Activated CD4-positive, CD25-positive, alpha-beta regulatory T cell treated with anti-CD3 and anti-CD28 coated beads, Interleukin-2, amount 50 U/mL, for 16 hours (primary cell): Measurements from ENCODE around the gene IGLL5.

Experiments used
- DNase-seq: peaks from one replicate; pipeline ENCODE4 v3.0.0-alpha.2; 2020; ENCODE audit warnings: low read depth, low spot score

The IGLL5 gene

GRCh38 chr22:22927196-22927887 is 39.7 kb downstream of the IGLL5 start:
- no peak for DNase-seq

DNA sequence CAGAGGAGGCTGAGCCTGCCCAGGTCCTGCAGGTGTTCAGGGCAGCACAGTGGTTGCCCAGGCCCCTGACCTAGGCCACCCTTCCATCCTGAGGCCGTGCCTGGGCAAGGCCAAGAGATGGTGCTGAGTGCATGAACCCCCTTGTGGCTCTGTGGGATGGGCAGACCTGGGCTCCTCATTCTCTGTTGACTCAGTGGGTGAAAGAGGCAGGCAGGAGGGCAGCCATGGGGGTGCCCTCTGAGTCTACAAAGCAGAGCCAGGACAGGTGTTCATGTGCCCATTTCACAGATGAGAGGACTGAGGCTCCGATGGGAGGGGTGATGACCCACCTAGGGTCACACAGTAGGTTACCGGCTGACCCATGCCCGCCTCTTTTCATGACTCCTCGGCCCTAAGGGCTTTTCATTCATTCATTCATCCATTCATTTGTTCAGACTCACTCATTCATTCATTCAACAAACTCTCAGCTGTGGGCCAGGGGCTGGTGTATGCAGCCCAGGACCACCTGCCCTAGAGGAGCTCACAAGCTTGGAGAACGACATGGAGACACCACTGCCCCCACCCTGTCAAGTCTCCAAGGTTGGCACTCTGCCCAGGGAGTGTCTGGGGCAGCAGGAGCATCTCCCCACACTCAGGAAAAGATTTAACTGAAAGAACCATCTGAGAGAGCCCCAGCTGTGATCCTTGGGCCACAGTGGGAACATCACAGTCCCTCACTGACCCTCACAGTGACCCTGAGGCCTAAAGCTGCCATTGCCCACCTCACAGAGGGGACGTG is 40.5 kb downstream of the IGLL5 start:
- DNase-seq, result no peak

GRCh38 chr22:22928666-22929380 is 41.2 kb downstream of the IGLL5 start:
- no peak for DNase-seq

DNA sequence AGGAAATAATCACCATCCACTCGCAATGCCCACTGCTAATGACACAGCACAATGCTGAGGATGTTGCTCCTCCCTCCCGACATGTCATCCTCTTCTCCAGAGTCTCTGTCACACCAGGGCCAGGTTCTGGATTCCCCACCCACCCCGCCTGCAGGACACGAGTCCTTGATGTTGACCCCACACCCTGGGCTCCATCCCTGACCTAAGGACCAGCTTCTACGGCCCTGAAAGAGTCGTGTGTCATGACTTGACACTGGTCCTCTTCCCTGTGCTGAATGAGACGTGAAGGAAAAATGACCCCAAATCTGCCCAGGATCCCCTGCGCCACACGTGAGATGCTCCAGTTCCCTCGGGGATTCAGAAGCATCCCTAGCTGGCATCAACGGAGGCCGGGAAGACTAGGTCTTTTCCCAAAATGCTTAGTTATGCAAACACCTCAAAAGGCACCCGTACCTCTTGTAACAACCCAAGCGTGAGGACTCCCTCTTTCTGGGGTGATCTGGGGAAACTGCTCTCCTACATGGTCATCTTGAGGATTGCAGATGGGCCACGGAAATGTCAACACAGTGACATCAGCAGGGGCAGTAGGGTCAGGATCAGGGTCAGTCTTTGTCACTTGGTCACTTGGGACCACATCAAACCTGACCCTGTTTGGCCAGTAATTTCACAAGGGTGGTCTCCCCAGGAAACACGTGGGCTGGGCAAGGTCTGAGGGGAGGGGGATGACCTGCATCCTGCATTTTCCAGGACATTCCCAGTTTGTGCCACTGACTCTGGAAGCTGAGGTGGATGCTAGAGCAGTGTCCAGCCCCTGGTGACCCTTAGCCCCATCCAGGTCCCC is 42.0 kb downstream of the IGLL5 start:
- no peak for DNase-seq

GRCh38 chr22:22930222-22930497 is 42.5 kb downstream of the IGLL5 start:
- no peak for DNase-seq

DNA sequence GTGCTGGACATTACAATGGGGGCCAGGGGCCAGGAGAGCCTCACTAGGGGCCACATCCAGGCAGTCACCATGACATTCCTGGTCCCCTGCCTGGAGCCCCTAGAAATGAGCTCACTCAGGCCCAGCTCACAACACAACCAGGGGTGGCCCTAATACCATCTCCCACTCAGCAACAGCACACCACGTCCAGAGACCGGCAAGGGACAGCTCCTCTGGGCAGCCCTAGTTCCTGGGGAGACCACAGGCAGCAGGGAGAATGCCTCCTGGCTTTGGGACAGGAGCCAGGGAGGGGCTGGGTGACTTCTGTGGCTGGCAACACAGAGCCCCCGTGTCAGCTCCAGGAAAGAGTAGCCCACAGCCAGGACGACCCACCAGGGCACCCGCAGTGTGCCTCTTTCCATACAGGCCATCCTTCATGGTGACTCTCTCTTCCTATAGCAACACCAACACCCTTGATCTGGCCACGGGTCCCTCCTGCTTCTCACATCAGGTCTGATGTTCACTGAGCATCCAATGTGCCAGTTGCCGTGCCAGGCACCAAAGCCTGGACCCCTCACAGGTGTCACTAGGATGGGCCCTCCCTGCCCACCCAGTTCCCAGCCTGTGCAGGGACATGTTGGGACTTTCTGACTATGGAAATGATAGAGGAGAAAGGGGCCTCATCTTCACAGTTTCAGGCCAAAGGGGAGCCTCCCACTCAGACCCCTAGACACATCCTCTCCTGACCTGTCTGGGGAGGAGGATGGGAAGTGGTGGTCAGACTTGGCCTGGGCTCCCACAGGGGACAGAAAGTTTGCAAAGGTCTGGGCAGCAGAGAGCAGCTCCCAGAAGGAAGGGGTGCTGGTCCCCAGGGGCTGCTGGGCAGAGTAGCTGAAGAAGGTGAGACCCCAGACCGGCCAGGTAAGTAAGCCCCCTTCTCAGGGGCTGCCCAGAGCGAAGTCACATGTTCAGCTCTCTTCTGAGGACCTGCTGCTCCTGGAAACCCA is 43.2 kb downstream of the IGLL5 start:
- DNase-seq, result no peak

- DNase-seq, result no peak
Observed at GRCh38 chr22:22931557-22932270, 44.1 kb downstream of the IGLL5 start.

GRCh38 chr22:22932512-22932941 is 44.9 kb downstream of the IGLL5 start:
- no peak for DNase-seq

DNA sequence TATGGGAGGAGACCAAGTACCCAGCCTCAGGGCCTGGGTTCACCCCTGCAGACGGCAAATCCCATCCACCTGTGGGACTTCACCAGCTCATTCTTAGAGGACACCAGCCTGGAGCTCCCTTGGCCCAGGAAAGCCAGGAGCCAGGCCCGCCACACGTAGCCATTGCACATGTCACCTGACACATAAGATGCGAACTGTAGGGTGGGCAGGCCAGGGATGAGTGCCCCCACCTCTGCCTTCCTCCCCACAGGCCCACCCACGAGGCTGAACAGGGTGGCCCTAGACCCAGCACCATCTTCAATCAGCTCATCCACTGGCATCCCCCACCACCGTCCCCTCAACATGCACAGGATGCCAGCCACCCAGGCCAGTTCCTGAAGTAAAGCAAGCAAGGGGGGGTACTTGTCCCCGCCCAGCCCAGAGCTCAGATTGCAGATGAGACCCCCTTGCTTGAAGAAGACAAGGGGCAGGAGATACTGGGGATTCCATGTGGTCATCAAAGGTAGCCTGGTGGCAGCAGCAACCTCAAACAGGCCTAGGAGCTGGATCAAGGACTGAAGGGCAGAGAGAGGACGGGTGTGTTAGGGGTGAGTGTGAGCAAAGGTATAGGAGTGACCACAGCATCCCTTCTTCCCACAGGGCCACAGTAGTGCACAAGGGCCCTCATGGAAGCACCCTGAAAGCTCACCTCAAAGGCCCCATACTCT is 45.6 kb downstream of the IGLL5 start:
- DNase-seq, result no peak

- DNase-seq, result no peak
Observed at GRCh38 chr22:22933807-22934542, 46.4 kb downstream of the IGLL5 start.

GRCh38 chr22:22934543-22935055 is 47.0 kb downstream of the IGLL5 start:
- DNase-seq, result no peak

DNA sequence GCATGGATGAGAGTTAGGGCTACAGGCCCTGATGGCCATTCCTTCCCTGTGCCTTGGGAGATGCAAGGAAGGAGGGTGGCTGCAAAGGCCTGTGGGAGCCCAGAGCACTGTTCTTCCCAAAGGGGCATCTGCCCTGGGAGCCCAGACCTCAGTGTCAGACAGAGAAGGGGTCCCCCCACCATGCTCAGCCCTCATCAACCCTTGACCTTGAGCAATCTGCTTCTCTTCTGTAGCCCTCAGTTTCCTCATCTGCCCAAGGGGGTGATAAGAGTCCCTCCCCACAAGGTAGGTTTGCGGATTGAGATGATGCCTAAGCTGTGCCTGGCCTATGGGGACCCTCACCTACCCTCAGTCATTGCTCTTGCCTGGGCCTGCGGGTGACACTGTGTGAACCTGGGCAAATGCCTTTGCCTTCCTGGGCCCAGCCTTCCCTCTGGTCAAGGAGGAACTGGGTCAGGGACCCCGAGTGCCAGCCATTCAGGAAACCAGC is 47.5 kb downstream of the IGLL5 start:
- DNase-seq, result no peak

DNA sequence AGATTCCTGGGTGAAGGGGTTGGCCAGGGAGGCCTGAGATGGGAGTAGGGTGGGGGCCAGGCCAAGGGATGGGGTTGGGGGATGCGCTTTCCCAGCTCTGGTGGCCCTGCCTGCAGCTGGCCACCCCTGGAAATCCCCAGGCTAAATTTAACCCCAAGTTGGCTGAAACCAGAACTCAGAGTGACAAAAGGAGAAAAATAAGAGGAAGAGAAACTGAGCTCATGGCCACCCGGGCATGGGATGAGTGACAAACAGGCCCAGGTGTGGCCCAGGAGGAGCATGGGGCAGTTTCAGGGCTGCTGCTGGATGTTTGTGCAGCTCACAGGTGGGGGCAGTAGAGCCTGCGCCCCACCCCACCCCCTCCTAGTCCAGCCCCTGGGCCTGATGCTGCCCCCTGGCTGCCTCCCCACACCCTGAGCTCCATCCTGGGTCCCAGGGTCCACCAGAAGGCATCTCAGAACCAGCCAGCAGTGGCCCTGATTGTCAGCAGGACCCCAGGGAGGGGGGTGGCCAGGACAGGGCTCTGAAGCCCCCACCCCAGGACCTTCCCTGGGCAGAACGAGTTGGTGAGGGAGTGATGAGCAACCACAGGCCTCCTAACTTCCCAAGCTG is 48.0 kb downstream of the IGLL5 start:
- no peak for DNase-seq

DNA sequence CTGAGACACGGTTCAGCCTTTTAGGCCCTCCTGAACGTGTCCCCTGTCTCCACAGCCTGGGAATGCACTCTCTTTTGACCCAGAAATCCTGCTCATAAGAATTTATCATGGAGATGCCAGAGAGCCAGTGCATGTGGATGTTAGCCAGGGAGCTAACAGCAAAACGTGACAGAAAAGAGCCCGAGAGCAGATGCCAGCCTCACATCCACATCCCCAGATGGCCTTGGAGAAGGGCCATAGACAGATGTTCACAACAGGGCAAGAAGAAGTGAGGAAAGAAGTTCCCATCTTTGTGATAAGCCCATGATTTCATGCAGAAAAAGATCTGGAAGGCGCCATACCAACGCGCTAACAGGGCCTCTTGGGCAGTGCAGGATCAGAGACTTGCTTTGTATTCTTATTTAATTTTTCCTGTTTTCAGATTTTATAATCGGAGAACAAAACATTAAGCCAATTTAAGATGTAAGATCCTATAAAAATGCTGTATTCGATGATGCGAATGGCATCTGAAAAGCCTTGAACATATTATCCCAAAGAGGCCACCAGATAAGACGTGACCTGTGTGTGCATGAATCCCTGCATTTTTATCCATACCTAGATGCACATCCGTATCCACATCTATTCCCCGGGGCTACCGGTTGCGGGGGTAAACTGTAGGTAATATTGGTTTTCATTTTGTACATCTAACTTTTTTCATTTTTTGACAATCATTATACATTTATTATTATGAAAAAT is 48.7 kb downstream of the IGLL5 start:
- DNase-seq, result no peak

DNA sequence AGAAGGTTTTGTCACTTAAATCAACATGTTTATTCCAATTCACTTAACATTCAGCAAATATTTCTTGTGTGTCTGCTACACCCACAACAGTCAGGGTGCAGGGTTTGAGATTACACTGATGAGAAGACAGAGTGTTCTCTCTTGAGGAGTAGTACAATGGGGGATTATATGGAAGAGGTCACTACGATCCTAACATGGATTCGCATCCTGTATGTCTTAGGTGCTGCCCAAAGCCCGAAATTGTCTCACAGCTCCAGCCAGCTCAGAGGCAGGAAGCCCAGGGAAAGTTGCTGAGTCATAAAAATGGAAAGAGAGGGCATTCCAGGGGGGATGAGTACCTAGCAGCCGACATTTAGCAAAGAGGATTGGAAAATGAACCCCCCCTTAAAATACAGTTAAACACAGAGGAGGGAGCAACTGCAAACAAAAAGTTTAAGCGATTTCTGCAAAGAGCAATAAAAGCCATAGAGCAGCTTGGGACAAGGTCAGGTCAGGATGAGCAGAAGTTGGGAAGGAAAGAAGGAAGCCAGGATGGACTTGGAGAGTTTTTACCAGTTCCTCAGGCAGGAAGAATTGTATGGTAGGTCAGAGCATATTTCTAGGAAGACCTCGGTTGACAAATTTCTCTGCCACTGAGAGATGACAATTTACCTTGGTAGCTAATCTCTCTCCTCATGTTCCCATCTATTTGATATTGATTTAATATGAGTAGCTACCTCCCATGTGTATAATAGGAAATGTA is 49.5 kb downstream of the IGLL5 start:
- DNase-seq, result no peak

DNA sequence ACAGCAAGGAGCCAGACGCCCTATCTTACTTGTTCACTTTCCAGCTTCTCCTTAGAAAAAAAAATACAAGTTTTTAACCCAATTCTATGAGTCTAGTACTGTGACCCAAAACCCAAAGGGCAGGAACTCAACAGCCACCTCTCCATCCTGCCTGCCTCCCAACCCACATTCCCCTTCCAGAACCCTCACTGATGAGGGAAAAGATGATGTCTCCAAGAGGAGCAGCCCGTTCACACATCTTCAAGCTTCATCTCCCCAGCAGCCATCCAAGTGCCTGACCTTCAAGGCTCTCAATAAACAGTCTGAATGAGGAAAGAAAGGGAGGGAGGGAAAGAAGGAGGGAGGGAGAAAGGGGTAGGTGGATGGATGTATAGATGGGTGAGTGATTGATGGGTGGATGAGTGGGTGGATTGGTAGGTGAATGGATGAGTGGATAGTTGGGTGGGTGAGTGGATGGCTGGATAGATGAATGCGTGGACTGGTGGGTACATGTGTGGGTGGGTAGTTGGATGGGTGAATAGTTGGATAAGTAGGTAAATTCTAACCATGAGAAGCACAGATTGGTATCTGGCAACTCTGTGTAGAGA is 50.4 kb downstream of the IGLL5 start:
- DNase-seq, result no peak
